IPS-NIHi11 (cell line): ENCODE results near the gene SLC9A9.

Source experiments
- DNase-seq: peaks from one replicate; pipeline ENCODE4 v3.0.0; 2012; ENCODE audit warnings: mixed read lengths, low spot score

SLC9A9 gene

GRCh38 chr3:143245692-143246091 is 602.6 kb downstream of the SLC9A9 start:
- DNase-seq, result no peak

GRCh38 chr3:143244516-143245063 is 603.7 kb downstream of the SLC9A9 start:
- DNase-seq, result no peak

GRCh38 chr3:143243686-143244085 is 604.6 kb downstream of the SLC9A9 start:
- DNase-seq, result no peak

DNA sequence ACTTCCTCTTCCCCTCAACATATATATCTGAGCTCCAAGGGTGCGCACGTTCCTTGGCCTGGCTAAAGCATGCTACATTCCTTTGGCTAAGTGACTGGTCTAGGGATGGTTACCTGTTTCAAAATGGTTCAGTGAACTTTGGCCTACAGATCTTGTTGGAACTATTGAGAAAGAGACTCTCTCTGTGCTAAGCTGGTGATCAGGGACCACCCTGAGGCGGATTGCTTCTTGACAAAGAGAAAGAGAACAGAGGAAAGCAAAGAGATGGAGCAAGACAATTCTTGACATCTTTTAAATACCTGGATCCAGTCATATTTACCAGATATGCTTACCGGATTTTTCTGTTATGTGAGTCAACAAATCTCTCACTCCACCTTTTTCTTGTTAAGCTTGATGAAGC is 605.6 kb downstream of the SLC9A9 start:
- no peak for DNase-seq

DNA sequence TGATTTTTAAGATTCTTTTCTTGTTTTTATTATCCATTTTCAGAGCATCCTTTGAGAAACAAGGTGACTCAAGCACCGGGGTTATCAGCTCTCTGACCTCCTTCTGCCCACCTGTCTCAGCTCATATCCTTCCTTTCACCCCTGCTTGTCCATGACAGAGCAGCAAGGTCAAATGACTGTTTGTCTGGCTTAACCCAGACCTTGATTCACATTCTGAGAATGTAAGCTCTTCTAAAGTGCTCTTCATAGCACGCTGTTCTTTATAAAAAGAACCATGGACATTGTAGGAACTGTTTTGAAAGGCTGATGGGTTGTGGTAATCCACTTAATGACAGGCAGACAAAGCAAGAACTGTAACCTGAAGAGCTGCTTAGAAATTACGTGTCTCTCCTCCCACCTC is 606.2 kb downstream of the SLC9A9 start:
- DNase-seq, result no peak

DNA sequence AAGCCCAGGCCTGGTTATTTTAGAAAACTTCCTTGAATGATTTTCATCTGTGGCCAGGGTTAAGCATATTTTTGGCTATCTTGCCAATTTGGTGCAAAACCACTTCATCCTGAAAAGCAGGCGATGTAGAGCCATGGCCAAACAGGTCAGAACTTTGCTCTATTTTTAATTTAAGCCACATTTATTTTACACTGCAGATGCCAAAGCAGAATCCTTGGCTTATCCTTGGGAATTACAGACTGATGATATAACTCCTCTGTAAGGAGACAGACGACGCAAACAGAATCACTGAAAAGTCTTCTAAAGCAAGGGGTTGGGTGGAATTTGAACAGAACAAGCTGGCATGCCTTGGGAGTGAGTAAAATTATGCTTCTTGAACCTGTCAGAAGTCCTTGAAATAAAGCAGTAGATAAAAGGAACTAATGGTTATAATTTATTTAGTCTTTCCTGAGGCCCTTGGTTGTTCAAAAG is 606.8 kb downstream of the SLC9A9 start:
- no peak for DNase-seq

DNA sequence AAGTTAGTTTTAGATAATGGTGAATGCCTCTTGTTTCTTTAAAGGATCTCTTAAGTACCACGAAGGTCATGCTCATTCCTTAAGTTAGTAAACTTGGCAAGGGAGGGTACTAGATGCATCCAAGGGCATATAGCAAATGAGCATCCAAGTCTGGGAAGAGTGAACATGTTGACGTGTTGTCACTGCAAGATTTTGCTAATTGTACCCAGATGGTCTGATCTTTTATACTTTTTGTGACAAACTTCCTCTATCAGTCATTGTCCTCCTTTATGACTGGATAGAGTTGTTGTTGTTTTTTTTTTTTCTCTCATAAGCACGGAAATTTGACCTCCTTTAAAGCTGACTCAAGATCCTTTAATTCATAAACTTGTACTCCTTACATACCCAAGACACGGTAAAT is 607.4 kb downstream of the SLC9A9 start:
- DNase-seq, result no peak

DNA sequence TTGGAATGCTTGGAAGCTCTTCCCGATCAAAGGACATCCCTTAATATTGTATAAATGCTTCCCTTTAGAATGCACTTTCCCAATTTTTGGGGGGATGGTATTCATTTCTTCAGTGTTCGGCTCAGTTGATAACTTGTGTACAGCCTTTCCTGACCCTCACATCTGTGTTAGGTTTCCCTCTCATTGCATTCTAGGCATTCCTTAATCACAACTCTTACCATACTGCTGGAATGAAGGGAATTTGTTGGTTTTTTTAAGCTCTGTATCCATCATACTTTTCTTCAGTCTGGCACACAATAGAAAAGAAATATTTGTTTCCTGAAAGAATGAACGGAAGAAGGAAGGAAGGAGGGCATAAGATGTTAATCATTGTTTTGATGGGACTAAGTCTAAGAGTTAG is 609.2 kb downstream of the SLC9A9 start:
- no peak for DNase-seq

- DNase-seq, result peak; percentile 19
Measured at GRCh38 chr3:143237077-143237627, 611.1 kb downstream of the SLC9A9 start.

DNA sequence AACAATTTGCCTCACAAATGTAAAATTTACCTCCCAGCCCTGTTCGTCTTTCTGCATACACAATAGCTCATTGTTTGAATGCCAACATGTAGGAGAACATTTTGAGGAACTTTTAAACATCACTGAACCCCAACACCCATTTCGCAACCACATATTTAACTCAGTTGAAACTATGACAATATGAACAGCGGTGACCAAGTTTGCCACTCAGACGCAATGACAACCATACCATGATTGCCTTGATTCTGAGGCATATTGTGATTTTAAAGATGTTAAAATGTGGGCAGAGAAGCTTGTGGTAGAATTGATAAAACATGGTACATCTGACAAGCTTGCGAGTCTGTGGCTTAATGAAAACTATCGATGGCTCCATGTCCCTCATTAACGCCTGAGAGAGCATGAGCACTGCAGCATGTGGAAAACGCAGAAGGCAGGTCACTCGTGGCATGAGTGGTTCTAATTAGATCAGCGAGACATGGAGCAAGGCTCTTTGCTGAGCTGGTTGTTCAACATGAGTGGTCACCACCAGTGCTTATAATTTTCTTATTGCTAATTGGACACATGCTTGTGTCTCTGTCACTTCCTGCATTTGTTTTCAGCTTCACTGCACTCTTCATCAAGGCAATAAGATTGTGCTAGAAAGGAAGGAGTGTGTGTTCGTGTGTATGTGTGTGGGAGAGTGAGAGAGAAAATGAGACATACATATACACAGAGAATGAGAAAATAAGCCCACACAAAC is 611.9 kb downstream of the SLC9A9 start:
- no peak for DNase-seq

- DNase-seq, result no peak
Measured at GRCh38 chr3:143235614-143236204, 612.6 kb downstream of the SLC9A9 start.

- no peak for DNase-seq
Measured at GRCh38 chr3:143234526-143234925, 613.7 kb downstream of the SLC9A9 start.

DNA sequence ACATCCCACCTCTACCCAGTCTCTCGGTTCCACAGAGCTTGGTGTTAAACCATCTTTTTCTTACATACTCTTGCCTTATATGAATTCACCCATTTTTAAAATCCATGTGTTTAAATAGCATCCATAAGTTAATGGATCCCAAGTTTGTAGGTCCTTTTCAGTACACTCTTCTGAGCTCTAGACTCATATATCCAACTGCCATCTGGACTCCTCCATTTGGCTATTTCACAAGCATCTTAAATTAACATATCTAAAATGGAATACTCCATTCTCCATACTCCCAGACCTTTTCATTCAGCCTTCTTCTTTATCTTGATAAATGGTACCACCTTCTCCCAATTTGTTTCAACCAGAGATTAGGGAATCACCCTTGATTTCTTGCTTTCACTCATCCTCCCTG is 615.3 kb downstream of the SLC9A9 start:
- no peak for DNase-seq

DNA sequence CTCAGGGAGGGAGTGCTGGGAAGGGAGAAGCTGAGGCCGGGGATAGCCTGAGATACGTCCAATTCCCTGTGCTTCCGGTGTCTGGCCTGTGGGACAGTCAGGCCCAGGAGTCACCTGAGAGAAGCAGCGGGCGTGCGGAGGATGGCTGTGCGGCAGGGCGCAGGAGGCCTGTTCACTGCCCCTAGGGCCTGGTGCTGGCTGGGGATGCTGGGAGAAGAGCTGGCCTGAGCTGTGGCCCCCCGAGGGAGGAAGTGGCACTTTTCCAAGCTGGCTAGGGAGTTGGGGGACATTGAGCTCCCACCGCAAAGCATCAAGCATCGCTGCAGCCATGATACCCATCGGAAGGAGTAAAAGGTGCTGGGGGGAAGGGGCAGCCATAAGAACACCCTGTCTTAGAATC is 619.9 kb downstream of the SLC9A9 start:
- DNase-seq, result no peak

- DNase-seq, result no peak
Measured at GRCh38 chr3:143226678-143227291, 621.5 kb downstream of the SLC9A9 start.

DNA sequence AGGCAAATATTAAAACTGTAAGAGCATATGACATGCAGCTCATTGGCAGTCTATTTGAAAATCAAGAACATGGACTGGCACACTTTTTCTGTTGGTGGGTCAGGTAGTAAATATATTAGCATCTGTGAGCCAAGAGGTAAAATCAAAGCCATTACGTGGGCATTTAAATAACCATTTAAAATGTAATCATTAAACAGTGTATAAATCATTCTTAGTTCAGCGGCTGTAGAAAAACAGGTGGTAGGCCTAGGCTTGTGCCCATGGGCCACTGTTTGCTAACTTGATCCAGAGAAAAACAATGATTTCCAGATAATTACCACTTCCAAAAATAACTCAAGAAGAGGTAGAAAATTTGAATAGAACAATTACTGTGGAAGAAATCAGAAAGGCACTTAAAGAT is 623.6 kb downstream of the SLC9A9 start:
- no peak for DNase-seq

- DNase-seq, result no peak
Measured at GRCh38 chr3:143222981-143223380, 625.3 kb downstream of the SLC9A9 start.

DNA sequence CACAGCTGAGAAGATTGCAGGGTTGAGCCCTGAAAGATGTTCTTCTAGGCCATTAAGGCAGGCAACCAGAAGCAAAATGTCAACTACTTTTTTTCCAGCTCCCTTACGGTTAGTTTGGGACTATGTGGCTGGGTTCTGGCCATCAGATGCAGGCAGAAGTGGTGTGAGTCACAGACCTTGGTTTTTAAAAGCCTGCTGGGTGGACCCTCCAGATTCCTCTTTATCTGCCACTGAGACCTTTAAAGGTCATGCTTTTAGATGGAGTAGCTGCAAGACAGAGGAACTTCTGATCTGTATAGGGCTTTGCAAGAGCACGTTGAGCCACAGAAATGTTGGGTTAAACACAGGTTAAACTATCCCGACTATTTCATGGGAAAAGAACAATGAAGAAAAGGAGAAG is 625.8 kb downstream of the SLC9A9 start:
- no peak for DNase-seq

GRCh38 chr3:143221446-143221845 is 626.8 kb downstream of the SLC9A9 start:
- DNase-seq, result no peak

DNA sequence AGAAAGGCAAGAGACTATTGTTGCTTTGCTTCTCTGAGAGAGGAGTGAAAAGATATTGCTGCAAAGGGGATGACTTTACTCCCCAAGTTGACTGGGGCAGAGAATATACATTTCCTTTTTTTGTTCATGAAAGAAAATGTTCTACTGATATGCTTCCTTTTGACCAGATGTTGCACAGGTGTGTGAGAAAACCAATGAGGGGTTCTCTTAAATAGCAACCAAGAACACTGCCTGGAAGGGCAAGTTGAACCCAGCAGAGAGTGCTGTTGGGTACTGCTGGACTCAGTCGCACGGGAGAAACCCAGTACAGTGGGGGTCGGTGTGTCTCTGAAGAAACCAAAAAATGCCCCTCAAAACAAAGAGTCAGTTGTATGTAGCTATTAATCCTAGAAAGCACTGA is 627.5 kb downstream of the SLC9A9 start:
- no peak for DNase-seq

GRCh38 chr3:143218166-143218835 is 630.0 kb downstream of the SLC9A9 start:
- no peak for DNase-seq

- DNase-seq, result no peak
Measured at GRCh38 chr3:143217283-143217682, 631.0 kb downstream of the SLC9A9 start.
